OCI-LY7 (cell line): ENCODE results near the gene MRPS22. TPM values are rescaled to one million over a fixed set of nuclear protein-coding genes. Genes with fewer than 3 reads are reported as not detected.
"Not testable (repeated sequence)": the region's sequence is repeated elsewhere in the genome, so short reads cannot be mapped to it uniquely, and the experiment has no call there.

Experiments
- BruUV-seq: library from RNA; stranded (reverse); fragments of 400-500 nt; replicated peaks from 2 replicates; lab custom pipeline; 2021; lab: Mats Ljungman, UMichigan
- CTCF ChIA-PET: fragments of 300-600 bp; sonication (Branson Sonifier 250); formaldehyde crosslinking; loops from one replicate; lab custom pipeline; 2022; ENCODE audit warnings: antibody characterized with exemption; ENCODE audit not compliant: unreplicated experiment; lab: Charles Lee
- POLR2A ChIA-PET: fragments of 300-600 bp; sonication (Branson Sonifier 250); formaldehyde crosslinking; loops from one replicate; lab custom pipeline; 2022; ENCODE audit warnings: antibody characterized with exemption; lab: Charles Lee
- DNase-seq: peaks from one replicate; pipeline ENCODE4 v3.0.0-alpha.2; 2015; ENCODE audit warnings: low spot score
- H2AFZ ChIP-seq: fragments of 200-600 bp; sonication (generic), shearing (Covaris generic); 2 replicates; pipeline ENCODE4 v1.6.1; 2014; ENCODE audit warnings: mild to moderate bottlenecking, antibody characterized with exemption, low read length, moderate library complexity
- H3K27ac ChIP-seq: fragments of 200-600 bp; sonication (generic); 2 replicates; pipeline ENCODE4 v1.5.1; 2014; ENCODE audit warnings: mixed run types, low read depth, mild to moderate bottlenecking, moderate library complexity, low read length, inconsistent platforms; ENCODE audit not compliant: poor library complexity, severe bottlenecking
- H3K36me3 ChIP-seq: fragments of 200-600 bp; sonication (generic); 2 replicates; pipeline ENCODE4 v1.6.1; 2014; ENCODE audit warnings: mild to moderate bottlenecking, antibody characterized with exemption, low read length, moderate library complexity, mixed read lengths; ENCODE audit not compliant: insufficient read depth
- H3K4me1 ChIP-seq: fragments of 200-600 bp; sonication (generic); 2 replicates; pipeline ENCODE4 v1.5.1; 2014; ENCODE audit warnings: mild to moderate bottlenecking, low read length; ENCODE audit not compliant: insufficient read depth, poor library complexity, severe bottlenecking
- H3K4me2 ChIP-seq: fragments of 200-600 bp; sonication (generic); 2 replicates; pipeline ENCODE4 v1.6.1; 2014; ENCODE audit warnings: mild to moderate bottlenecking, low read length
- H3K4me3 ChIP-seq: fragments of 200-600 bp; sonication (generic); 2 replicates; pipeline ENCODE4 v1.5.1; 2014; ENCODE audit warnings: mild to moderate bottlenecking, low read depth, low read length; ENCODE audit not compliant: poor library complexity, severe bottlenecking
- H3K79me2 ChIP-seq: fragments of 200-600 bp; sonication (generic); 2 replicates; pipeline ENCODE4 v1.6.1; 2016; ENCODE audit warnings: low read depth, mild to moderate bottlenecking, low read length, moderate library complexity, mixed read lengths; ENCODE audit not compliant: insufficient read depth
- H3K9me2 ChIP-seq: fragments of 200-600 bp; sonication (generic); 2 replicates; pipeline ENCODE4 v1.6.1; 2016; ENCODE audit warnings: mild to moderate bottlenecking, low read length, mixed read lengths; ENCODE audit not compliant: insufficient read depth
- H3K9me3 ChIP-seq: fragments of 200-600 bp; sonication (generic); 2 replicates; pipeline ENCODE4 v1.6.1; 2014; ENCODE audit warnings: mild to moderate bottlenecking, mixed run types, low read length, mixed read lengths
- H4K20me1 ChIP-seq: fragments of 200-600 bp; sonication (generic); 2 replicates; pipeline ENCODE4 v1.6.1; 2014; ENCODE audit warnings: mild to moderate bottlenecking, antibody characterized with exemption, low read length, moderate library complexity, mixed read lengths; ENCODE audit not compliant: insufficient read depth
- EZH2phosphoT487 ChIP-seq: fragments of 200-600 bp; sonication (generic); IDR thresholded peaks from 2 replicates; pipeline ENCODE4 v1.6.1; 2018; ENCODE audit warnings: low read depth, borderline replicate concordance, mild to moderate bottlenecking, mixed run types, antibody characterized with exemption, low read length, moderate library complexity, mixed read lengths
- intact Hi-C: fragments of 100-400 bp; cut with micrococcal nuclease; formaldehyde crosslinking; loops from one replicate; pipeline ENCODE4 v1.10.0; 2022; ENCODE audit not compliant: unreplicated experiment
- total RNA-seq, 2 experiments: library from RNA; depleted of rRNA in 1 of 2; stranded (reverse); fragments of >200 nt in 1 of 2; shearing (Covaris generic) in 1 of 2; gene quantifications; 2 replicates each; pipeline ENCODE4 v1.2.3, GENCODE V29; 2014 to 2022
- TF ChIP-seq, protein P1 (sequence below): fragments of 200-600 bp; sonication (generic); conservative IDR thresholded peaks from 2 replicates; pipeline ENCODE4 v1.5.1; 2014; ENCODE audit warnings: mild to moderate bottlenecking, antibody characterized with exemption, low read length, moderate library complexity, mixed read lengths

The MRPS22 gene
- total RNA-seq, 2 experiments from 2014 or later = 54.9 to 61.4 TPM

DNA sequence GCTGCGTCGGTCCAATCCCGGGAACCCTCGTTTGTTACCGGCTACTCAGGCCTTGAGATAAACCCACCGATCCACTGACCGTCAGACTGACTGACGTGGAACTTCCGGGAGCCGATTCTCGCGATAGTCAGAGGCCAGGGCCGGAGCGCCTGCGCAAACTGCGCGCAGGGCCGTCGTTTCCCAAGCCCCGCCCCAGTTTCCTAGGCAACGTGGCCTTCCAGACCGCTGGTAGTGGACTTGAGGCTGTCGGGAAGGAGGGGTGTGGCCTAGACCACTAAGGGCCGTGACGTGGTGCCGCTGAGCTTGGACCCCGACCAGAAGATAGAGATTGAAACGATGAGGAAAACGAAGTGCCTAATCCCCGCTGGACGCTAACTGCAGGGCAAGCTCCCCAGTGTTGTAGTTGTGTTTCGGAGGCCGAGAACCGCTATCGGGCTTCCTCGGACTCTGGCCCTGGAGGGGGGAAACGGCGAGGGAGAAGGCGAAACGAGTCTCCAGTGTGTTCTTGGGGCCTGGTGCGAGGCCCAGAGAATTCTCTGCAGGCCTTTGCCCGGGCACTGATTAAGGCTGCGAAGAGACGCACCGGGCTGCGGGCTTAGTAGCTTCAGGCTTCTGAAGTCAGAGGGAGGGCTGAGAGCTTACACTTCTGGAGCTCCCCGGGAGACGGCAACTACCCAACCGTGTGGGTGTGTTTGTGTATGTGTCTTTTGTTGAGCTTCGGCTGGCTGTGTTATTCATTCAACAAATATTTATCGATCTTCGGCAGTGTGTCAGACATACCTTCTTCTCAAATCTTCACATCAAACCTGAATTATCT, 45.9 kb downstream of the MRPS22 start, which contains the start of gene COPB2:
COPB2 (minus strand) TSS at position 96 of the 817 bp plus-strand sequence. CDS start 97 bp downstream, outside the sequence.
- peak; percentile 98 for DNase-seq
- H4K20me1 ChIP-seq = peaks cover 9% of the 10 kb centered on the region; the same call in 1 of the 2 replicates
- no peaks in the 10 kb centered on the region for H3K9me3 ChIP-seq
- H3K27ac ChIP-seq = peak within 1 kb of the TSS; percentile 52
- H3K4me2 ChIP-seq = peak within 1 kb of the TSS; percentile 99
- no peak for TF ChIP-seq EZH2phosphoT487
- TF ChIP-seq, protein P1, sequence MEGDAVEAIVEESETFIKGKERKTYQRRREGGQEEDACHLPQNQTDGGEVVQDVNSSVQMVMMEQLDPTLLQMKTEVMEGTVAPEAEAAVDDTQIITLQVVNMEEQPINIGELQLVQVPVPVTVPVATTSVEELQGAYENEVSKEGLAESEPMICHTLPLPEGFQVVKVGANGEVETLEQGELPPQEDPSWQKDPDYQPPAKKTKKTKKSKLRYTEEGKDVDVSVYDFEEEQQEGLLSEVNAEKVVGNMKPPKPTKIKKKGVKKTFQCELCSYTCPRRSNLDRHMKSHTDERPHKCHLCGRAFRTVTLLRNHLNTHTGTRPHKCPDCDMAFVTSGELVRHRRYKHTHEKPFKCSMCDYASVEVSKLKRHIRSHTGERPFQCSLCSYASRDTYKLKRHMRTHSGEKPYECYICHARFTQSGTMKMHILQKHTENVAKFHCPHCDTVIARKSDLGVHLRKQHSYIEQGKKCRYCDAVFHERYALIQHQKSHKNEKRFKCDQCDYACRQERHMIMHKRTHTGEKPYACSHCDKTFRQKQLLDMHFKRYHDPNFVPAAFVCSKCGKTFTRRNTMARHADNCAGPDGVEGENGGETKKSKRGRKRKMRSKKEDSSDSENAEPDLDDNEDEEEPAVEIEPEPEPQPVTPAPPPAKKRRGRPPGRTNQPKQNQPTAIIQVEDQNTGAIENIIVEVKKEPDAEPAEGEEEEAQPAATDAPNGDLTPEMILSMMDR = no peak
- H3K36me3 ChIP-seq = no peaks in the 10 kb centered on the region
- H3K4me3 ChIP-seq = peak within 1 kb of the TSS; percentile 98
- ChIA-PET CTCF (no interaction called here), POLR2A (interaction anchor here (0.7 to 2.2 kb wide), 11 partner anchors 11 to 1152 kb away, joined by 3 to 10 read pairs (median 4); partner anchors contain the start of gene MRPS22)
- peaks cover 25% of the 10 kb centered on the region for H3K4me1 ChIP-seq
- peak within 1 kb of the TSS; percentile 77 for H2AFZ ChIP-seq
- H3K79me2 ChIP-seq = peaks cover 49% of the 10 kb centered on the region
- BruUV-seq = TSS peak; percentile 87
- intact Hi-C loops = loop anchor here (2.0 kb wide), 1 partner anchor 45 kb away; the partner anchor contains the start of gene MRPS22
- no peaks in the 10 kb centered on the region for H3K9me2 ChIP-seq

- DNase-seq = no peak
- H3K9me2 ChIP-seq = no peaks in the 10 kb centered on the region
- H3K4me3 ChIP-seq = no peak overlapping the region
- TF ChIP-seq, protein P1 = no peak
- no peak for TF ChIP-seq EZH2phosphoT487
- no peaks in the 10 kb centered on the region for H4K20me1 ChIP-seq
- no peak overlapping the region for H3K27ac ChIP-seq
- H3K79me2 ChIP-seq = peaks cover 10% of the 10 kb centered on the region; the same call in 1 of the 2 replicates
- H3K4me2 ChIP-seq = no peak overlapping the region
- H3K9me3 ChIP-seq = no peaks in the 10 kb centered on the region
- no TSS peak for BruUV-seq
- POLR2A ChIA-PET = no interaction called here
- peaks cover 9% of the 10 kb centered on the region for H3K4me1 ChIP-seq
- no peaks in the 10 kb centered on the region for H3K36me3 ChIP-seq
- intact Hi-C loops = no loop called here
- CTCF ChIA-PET = no interaction called here
- H2AFZ ChIP-seq = no peak overlapping the region
Observed at GRCh38 chr3:139394116-139394515, 50.3 kb downstream of the MRPS22 start.

GRCh38 chr3:139396707-139397106, 52.9 kb downstream of the MRPS22 start:
- Histone ChIP-seq H3K9me2 (no peaks in the 10 kb centered on the region), H3K4me1 (no peaks in the 10 kb centered on the region), H3K79me2 (no peaks in the 10 kb centered on the region), H3K4me3 (no peak overlapping the region), H2AFZ (no peak overlapping the region), H3K4me2 (no peak overlapping the region), H3K36me3 (no peaks in the 10 kb centered on the region), H3K27ac (no peak overlapping the region), H4K20me1 (no peaks in the 10 kb centered on the region), H3K9me3 (no peaks in the 10 kb centered on the region)
- intact Hi-C loops = no loop called here
- ChIA-PET POLR2A (no interaction called here), CTCF (no interaction called here)
- DNase-seq = no peak
- TF ChIP-seq, protein P1 = no peak
- no peak for TF ChIP-seq EZH2phosphoT487
- no TSS peak for BruUV-seq

GRCh38 chr3:139401155-139401554, 57.3 kb downstream of the MRPS22 start:
- H2AFZ ChIP-seq, H3K79me2 ChIP-seq, BruUV-seq, H3K27ac ChIP-seq, H3K36me3 ChIP-seq, H3K4me2 ChIP-seq, H3K9me3 ChIP-seq, CTCF ChIA-PET, H3K4me3 ChIP-seq, H3K9me2 ChIP-seq, H4K20me1 ChIP-seq, H3K4me1 ChIP-seq, intact Hi-C loops, DNase-seq: not testable (repeated sequence)
- POLR2A ChIA-PET = interaction anchor here (0.6 kb wide), 2 partner anchors 11 to 382 kb away, joined by 3 read pairs; no protein-coding TSS in a partner anchor
